Motor neuron (in vitro differentiated cells): ENCODE measurements around the gene FTO. TPM values are rescaled to one million over a fixed set of nuclear protein-coding genes. Genes with fewer than 3 reads are reported as not detected.

Experiments used
- ATAC-seq, 8 experiments: fragments of 200-7000 bp; cut with Tn5 transposase; replicated peaks in 6 of 8; 2 replicates each; pipeline ENCODE4 v1.8.0; 2021; ENCODE audit warnings: mild to moderate bottlenecking in 8 of 8, moderate library complexity in 8 of 8
- H3K27ac ChIP-seq, 2 donors: fragments of 250-450 bp; sonication (Bioruptor Pico); 2 replicates each; pipeline ENCODE4 v1.9.0; 2021; ENCODE audit warnings: antibody characterized with exemption in 2 of 2, mild to moderate bottlenecking in 2 of 2, moderate library complexity in 1 of 2
- H3K4me1 ChIP-seq, 2 donors: fragments of 250-450 bp; sonication (Bioruptor Pico); replicated peaks in 1 of 2; 2 replicates each; pipeline ENCODE4 v1.6.1; 2021; ENCODE audit warnings: antibody characterized with exemption in 2 of 2, mild to moderate bottlenecking in 2 of 2, moderate library complexity in 1 of 2
- H3K4me3 ChIP-seq, 5 donors: fragments of 250-450 bp; sonication (Bioruptor Pico); 2 replicates each; pipeline ENCODE4 v1.9.0; 2021; ENCODE audit warnings: antibody characterized with exemption in 5 of 5, mild to moderate bottlenecking in 5 of 5, moderate library complexity in 4 of 5
- WGBS, 10 experiments: fragments of 450-650 bp; shearing (Covaris generic); methylation state at CpG; one replicate each; pipeline ENCODE4 v1.0.0; 2022; 5-methylcytosine and 5-hydroxymethylcytosine counted together
- in situ Hi-C, 9 experiments: fragments of 400-800 bp; cut with MboI; loops; one replicate each; pipeline ENCODE4 v1.15.0; 2021; ENCODE audit warnings: low sequenced_read_pairs in 9 of 9, low pct_unique_long_range_greater_than_20kb in 2 of 9; ENCODE audit not compliant: unreplicated experiment in 9 of 9
- total RNA-seq, 8 experiments: library from RNA; unstranded; fragments of 300-600 nt; gene quantifications; 2 replicates each; pipeline versions ENCODE4 v1.2.3 to v1.2.4, GENCODE V29; 2022

FTO gene
- total RNA-seq, 8 experiments from 2014 or later, result 73.8 to 143 (median 112) TPM

GRCh38 chr16:53779186-53779585 is 75.2 kb downstream of the FTO start:
- no peak for ATAC-seq
- Histone ChIP-seq H3K4me1 (peaks cover 4% of the 10 kb centered on the region in 2 donors), H3K27ac (no peak overlapping the region), H3K4me3 (no peak overlapping the region)
- WGBS, 10 experiments, result 67 to 96% (median 82%) methylated on average over 1 to 3 of the region's 3 CpGs; no CpG with 5 or more reads in 2 of the 10 experiments
- in situ Hi-C loops, result no loop called here

GRCh38 chr16:53780051-53780450 is 76.1 kb downstream of the FTO start:
- in situ Hi-C loops, result no loop called here
- H3K4me3 ChIP-seq, result no peak overlapping the region
- H3K27ac ChIP-seq, result no peak overlapping the region
- peaks cover 4% of the 10 kb centered on the region in 2 donors for H3K4me1 ChIP-seq
- no peak for ATAC-seq
- 82 to 100% (median 94%) methylated on average over 1 to 3 of the region's 3 CpGs; no CpG with 5 or more reads in 2 of the 10 experiments for WGBS, 10 experiments

GRCh38 chr16:53781023-53781605 is 77.2 kb downstream of the FTO start:
- WGBS, 10 experiments, result 83 to 100% (median 100%) methylated on average over 1 of the region's 1 CpG; no CpG with 5 or more reads in 2 of the 10 experiments
- H3K27ac ChIP-seq, result no peak overlapping the region
- no peak overlapping the region for H3K4me3 ChIP-seq
- in situ Hi-C loops, result no loop called here
- H3K4me1 ChIP-seq, result peaks cover 1% of the 10 kb centered on the region in 2 donors
- peak in 3 of 8 experiments; percentile 16 to 29 (median 20) for ATAC-seq

GRCh38 chr16:53782148-53782547 is 78.2 kb downstream of the FTO start:
- Histone ChIP-seq H3K27ac (no peak overlapping the region), H3K4me3 (no peak overlapping the region), H3K4me1 (no peaks in the 10 kb centered on the region)
- in situ Hi-C loops, result no loop called here
- no peak for ATAC-seq
- 40 to 100% (median 85%) methylated on average over 1 to 3 of the region's 3 CpGs; no CpG with 5 or more reads in 4 of the 10 experiments for WGBS, 10 experiments

GRCh38 chr16:53784291-53784690 is 80.3 kb downstream of the FTO start:
- 33 to 100% (median 93%) methylated on average over 1 of the region's 1 CpG; no CpG with 5 or more reads in 1 of the 10 experiments for WGBS, 10 experiments
- in situ Hi-C loops, result no loop called here
- H3K27ac ChIP-seq, result no peak overlapping the region
- ATAC-seq, result no peak
- no peak overlapping the region for H3K4me3 ChIP-seq
- H3K4me1 ChIP-seq, result no peaks in the 10 kb centered on the region

GRCh38 chr16:53785044-53785443 is 81.1 kb downstream of the FTO start:
- no peak overlapping the region for H3K4me3 ChIP-seq
- in situ Hi-C loops, result no loop called here
- H3K27ac ChIP-seq, result no peak overlapping the region
- ATAC-seq, result peak in 3 of 8 experiments; percentile 43 to 52 (median 50)
- no peaks in the 10 kb centered on the region for H3K4me1 ChIP-seq

- no peak for ATAC-seq
- WGBS, 10 experiments, result 61 to 95% (median 81%) methylated on average over 1 to 3 of the region's 3 CpGs; no CpG with 5 or more reads in 1 of the 10 experiments
- no peaks in the 10 kb centered on the region for H3K4me1 ChIP-seq
- H3K27ac ChIP-seq, result no peak overlapping the region
- no peak overlapping the region for H3K4me3 ChIP-seq
- in situ Hi-C loops, result no loop called here
Observed at GRCh38 chr16:53785916-53786315, 82.0 kb downstream of the FTO start.

GRCh38 chr16:53787423-53787822 is 83.5 kb downstream of the FTO start:
- no peak overlapping the region for H3K4me3 ChIP-seq
- WGBS, 10 experiments, result 83 to 100% (median 98%) methylated on average over 1 to 2 of the region's 2 CpGs; no CpG with 5 or more reads in 4 of the 10 experiments
- ATAC-seq, result no peak
- no peaks in the 10 kb centered on the region for H3K4me1 ChIP-seq
- no peak overlapping the region for H3K27ac ChIP-seq
- in situ Hi-C loops, result no loop called here

- no peak for ATAC-seq
- no peaks in the 10 kb centered on the region for H3K4me1 ChIP-seq
- in situ Hi-C loops, result no loop called here
- no peak overlapping the region for H3K4me3 ChIP-seq
- WGBS, 10 experiments, result 10 to 96% (median 59%) methylated on average over 1 to 2 of the region's 2 CpGs; no CpG with 5 or more reads in 2 of the 10 experiments
- no peak overlapping the region for H3K27ac ChIP-seq
Observed at GRCh38 chr16:53789137-53789536, 85.2 kb downstream of the FTO start.

GRCh38 chr16:53792161-53792951 is 88.4 kb downstream of the FTO start:
- H3K4me3 ChIP-seq, result no peak overlapping the region
- 75 to 100% (median 92%) methylated on average over 1 to 6 of the region's 6 CpGs for WGBS, 10 experiments
- in situ Hi-C loops, result no loop called here
- H3K4me1 ChIP-seq, result no peaks in the 10 kb centered on the region
- no peak for ATAC-seq
- no peak overlapping the region for H3K27ac ChIP-seq

- Histone ChIP-seq H3K4me3 (no peak overlapping the region), H3K27ac (no peak overlapping the region), H3K4me1 (peaks cover 3 to 14% of the 10 kb centered on the region in 2 donors)
- ATAC-seq, result no peak
- in situ Hi-C loops, result no loop called here
Observed at GRCh38 chr16:53803451-53803850, 99.5 kb downstream of the FTO start.

GRCh38 chr16:53803998-53804397 is 100.0 kb downstream of the FTO start:
- 73 to 100% (median 93%) methylated on average over 1 to 2 of the region's 2 CpGs; no CpG with 5 or more reads in 1 of the 10 experiments for WGBS, 10 experiments
- Histone ChIP-seq H3K4me3 (no peak overlapping the region), H3K4me1 (peaks cover 3 to 14% of the 10 kb centered on the region in 2 donors), H3K27ac (no peak overlapping the region)
- ATAC-seq, result no peak
- in situ Hi-C loops, result no loop called here

GRCh38 chr16:53804467-53804866 is 100.5 kb downstream of the FTO start:
- H3K27ac ChIP-seq, result no peak overlapping the region
- peaks cover 3 to 17% of the 10 kb centered on the region in 2 donors for H3K4me1 ChIP-seq
- in situ Hi-C loops, result no loop called here
- WGBS, 10 experiments, result 69 to 100% (median 94%) methylated on average over 1 to 7 of the region's 7 CpGs
- ATAC-seq, result no peak
- no peak overlapping the region for H3K4me3 ChIP-seq
